ENCODE measurements around the gene NRP1.

The NRP1 gene

GRCh38 chr10:33153968-33154327, 180.5 kb downstream of the NRP1 start:
- TF ChIP-seq CTCF (IDR thresholded peaks at IDR 0.05; ENCODE audit: low read depth, low read length, poor library complexity, severe bottlenecking) (no peak), EZH2phosphoT487 (IDR thresholded peaks at IDR 0.05; ENCODE audit: borderline replicate concordance, low read length) (no peak)
- no peak overlapping the region for H3K27ac ChIP-seq (ENCODE audit: low read depth, low read length)

GRCh38 chr10:33153251-33153967, 181.1 kb downstream of the NRP1 start:
- no peaks in the 10 kb centered on the region for H3K79me2 ChIP-seq (ENCODE audit: control insufficient read depth, low read length)
- peaks cover 26% of the 10 kb centered on the region for H3K4me1 ChIP-seq (ENCODE audit: control insufficient read depth, low read length)
- H3K4me2 ChIP-seq (ENCODE audit: low read length) = no peak overlapping the region
- H3F3A ChIP-seq (ENCODE audit: control insufficient read depth, insufficient read depth) = no peaks in the 10 kb centered on the region
- H3K9me2 ChIP-seq (replicated peaks; ENCODE audit: control insufficient read depth, low read length) = no peaks in the 10 kb centered on the region
- no peak overlapping the region for H3K4me3 ChIP-seq (ENCODE audit: low read length)
- TF ChIP-seq CTCF (IDR thresholded peaks at IDR 0.05; ENCODE audit: low read depth, low read length, poor library complexity, severe bottlenecking) = no peak
- TF ChIP-seq EZH2phosphoT487 (IDR thresholded peaks at IDR 0.05; ENCODE audit: borderline replicate concordance, low read length) = no peak
- H3K27ac ChIP-seq (ENCODE audit: low read depth, low read length) = no peak overlapping the region
- no peaks in the 10 kb centered on the region for H4K20me1 ChIP-seq (ENCODE audit: control insufficient read depth, insufficient read depth, low read depth, low read length)
- no peaks in the 10 kb centered on the region for H3K9me3 ChIP-seq (ENCODE audit: control insufficient read depth, insufficient read depth, low read length)
- 0 out of 2 replicates have a peak, but pooled peaks cover 6% of the 10 kb centered on the region for H3K27me3 ChIP-seq (ENCODE audit: control insufficient read depth, low read length)
- no peaks in the 10 kb centered on the region for H3K36me3 ChIP-seq (ENCODE audit: control insufficient read depth, low read length)

More at GRCh38 chr10:33153968-33154327, 180.5 kb downstream of the NRP1 start:
- no peaks in the 10 kb centered on the region for H3K36me3 ChIP-seq (ENCODE audit: control insufficient read depth, low read length)
- H3K9me2 ChIP-seq (replicated peaks; ENCODE audit: control insufficient read depth, low read length) = no peaks in the 10 kb centered on the region
- H3K4me1 ChIP-seq (ENCODE audit: control insufficient read depth, low read length) = peaks cover 26% of the 10 kb centered on the region
- H3K4me3 ChIP-seq (ENCODE audit: low read length) = no peak overlapping the region
- H3K9me3 ChIP-seq (ENCODE audit: control insufficient read depth, insufficient read depth, low read length) = no peaks in the 10 kb centered on the region
- no peaks in the 10 kb centered on the region for H4K20me1 ChIP-seq (ENCODE audit: control insufficient read depth, insufficient read depth, low read depth, low read length)
- no peaks in the 10 kb centered on the region for H3K79me2 ChIP-seq (ENCODE audit: control insufficient read depth, low read length)
- H3K27me3 ChIP-seq (ENCODE audit: control insufficient read depth, low read length) = 0 out of 2 replicates have a peak, but pooled peaks cover 6% of the 10 kb centered on the region
- H3K4me2 ChIP-seq (ENCODE audit: low read length) = no peak overlapping the region
- no peaks in the 10 kb centered on the region for H3F3A ChIP-seq (ENCODE audit: control insufficient read depth, insufficient read depth)

GRCh38 chr10:33152750-33153149, 181.7 kb downstream of the NRP1 start:
- Histone ChIP-seq H3K4me2 (ENCODE audit: low read length) (no peak overlapping the region), H3K9me2 (replicated peaks; ENCODE audit: control insufficient read depth, low read length) (no peaks in the 10 kb centered on the region), H3K27me3 (ENCODE audit: control insufficient read depth, low read length) (0 out of 2 replicates have a peak, but pooled peaks cover 6% of the 10 kb centered on the region), H3K27ac (ENCODE audit: low read depth, low read length) (no peak overlapping the region), H3K4me1 (ENCODE audit: control insufficient read depth, low read length) (peaks cover 26% of the 10 kb centered on the region), H3K36me3 (ENCODE audit: control insufficient read depth, low read length) (no peaks in the 10 kb centered on the region), H3F3A (ENCODE audit: control insufficient read depth, insufficient read depth) (no peaks in the 10 kb centered on the region), H3K4me3 (ENCODE audit: low read length) (no peak overlapping the region), H3K79me2 (ENCODE audit: control insufficient read depth, low read length) (no peaks in the 10 kb centered on the region), H3K9me3 (ENCODE audit: control insufficient read depth, insufficient read depth, low read length) (no peaks in the 10 kb centered on the region), H4K20me1 (ENCODE audit: control insufficient read depth, insufficient read depth, low read depth, low read length) (no peaks in the 10 kb centered on the region)
- TF ChIP-seq EZH2phosphoT487 (IDR thresholded peaks at IDR 0.05; ENCODE audit: borderline replicate concordance, low read length) = no peak
- TF ChIP-seq CTCF (IDR thresholded peaks at IDR 0.05; ENCODE audit: low read depth, low read length, poor library complexity, severe bottlenecking) = no peak
